Natural killer cell (primary cell): ENCODE measurements around the gene LGI2. TPM values are rescaled to one million over a fixed set of nuclear protein-coding genes. Genes with fewer than 3 reads are reported as not detected.

Experiments used
- ATAC-seq, 3 donors: fragments of 150-1000 bp in 2 of 3; fragments of 200-7000 bp in 1 of 3; cut with Tn5 transposase; 1 replicate in 1 of 3; 2 replicates in 2 of 3; pipeline ENCODE4 v1.10.0; 2021; ENCODE audit warnings: mild to moderate bottlenecking in 2 of 3, moderate library complexity in 2 of 3
- DNase-seq, 2 donors: peaks; one replicate each; pipeline versions ENCODE4 v3.0.0 to v3.0.0-alpha.2; 2013 to 2021; ENCODE audit warnings: mixed read lengths in 1 of 2
- H3K27ac ChIP-seq: one replicate; pipeline ENCODE4 v1.5.1; 2013; ENCODE audit warnings: mild to moderate bottlenecking, low read length
- H3K27me3 ChIP-seq: one replicate; pipeline ENCODE4 v1.6.1; 2013; ENCODE audit warnings: low read length; ENCODE audit not compliant: control insufficient read depth, insufficient read depth
- H3K36me3 ChIP-seq: one replicate; pipeline ENCODE4 v1.6.1; 2013; ENCODE audit warnings: low read length; ENCODE audit not compliant: control insufficient read depth, insufficient read depth
- H3K4me1 ChIP-seq: one replicate; pipeline ENCODE4 v1.6.1; 2013; ENCODE audit warnings: low read length; ENCODE audit not compliant: control insufficient read depth, insufficient read depth
- H3K4me3 ChIP-seq: one replicate; pipeline ENCODE4 v1.5.1; 2013; ENCODE audit warnings: low read length
- H3K9me3 ChIP-seq: one replicate; pipeline ENCODE4 v1.6.1; 2013; ENCODE audit warnings: low read length; ENCODE audit not compliant: control insufficient read depth, insufficient read depth
- H3K27ac Mint-ChIP-seq, 2 donors: one replicate each; pipeline ENCODE4 v1.8.0; 2022; ENCODE audit warnings: mild to moderate bottlenecking in 2 of 2, mixed read lengths in 2 of 2, moderate library complexity in 1 of 2
- H3K27me3 Mint-ChIP-seq, 2 donors: one replicate each; pipeline ENCODE4 v1.8.0; 2022; ENCODE audit warnings: low read depth in 2 of 2, mixed read lengths in 2 of 2
- H3K36me3 Mint-ChIP-seq: one replicate; pipeline ENCODE4 v1.8.0; 2022; ENCODE audit warnings: mixed read lengths
- H3K4me1 Mint-ChIP-seq, 2 donors: one replicate each; pipeline ENCODE4 v1.8.0; 2022; ENCODE audit warnings: mixed read lengths in 2 of 2
- H3K4me3 Mint-ChIP-seq: one replicate; pipeline ENCODE4 v1.8.0; 2022; ENCODE audit warnings: mild to moderate bottlenecking, moderate library complexity, mixed read lengths
- H3K9me3 Mint-ChIP-seq, 2 donors: one replicate each; pipeline ENCODE4 v1.8.0; 2022; ENCODE audit warnings: mixed read lengths in 2 of 2
- WGBS: methylation state at CpG from one replicate; pipeline ENCODE4 v1.1.7; 2013; ENCODE audit warnings: missing lambda C conversion rate; ENCODE audit not compliant: insufficient coverage; 5-methylcytosine and 5-hydroxymethylcytosine counted together
- intact Hi-C: fragments of 100-400 bp; cut with micrococcal nuclease; formaldehyde crosslinking; loops from one replicate; pipeline ENCODE4 v1.14.2; 2022
- total RNA-seq, 4 donors: library from RNA; stranded (reverse); fragments of 120-200 nt in 1 of 4; gene quantifications; one replicate each; pipeline versions ENCODE4 v1.2.3 to v1.2.4, GENCODE V29; 2013 to 2022
- TF ChIP-seq, protein P1 (sequence below): fragments of 200-600 bp; IDR thresholded peaks from one replicate; pipeline ENCODE4 v1.8.0; 2022; ENCODE audit warnings: antibody characterized with exemption

The LGI2 gene, protein sequence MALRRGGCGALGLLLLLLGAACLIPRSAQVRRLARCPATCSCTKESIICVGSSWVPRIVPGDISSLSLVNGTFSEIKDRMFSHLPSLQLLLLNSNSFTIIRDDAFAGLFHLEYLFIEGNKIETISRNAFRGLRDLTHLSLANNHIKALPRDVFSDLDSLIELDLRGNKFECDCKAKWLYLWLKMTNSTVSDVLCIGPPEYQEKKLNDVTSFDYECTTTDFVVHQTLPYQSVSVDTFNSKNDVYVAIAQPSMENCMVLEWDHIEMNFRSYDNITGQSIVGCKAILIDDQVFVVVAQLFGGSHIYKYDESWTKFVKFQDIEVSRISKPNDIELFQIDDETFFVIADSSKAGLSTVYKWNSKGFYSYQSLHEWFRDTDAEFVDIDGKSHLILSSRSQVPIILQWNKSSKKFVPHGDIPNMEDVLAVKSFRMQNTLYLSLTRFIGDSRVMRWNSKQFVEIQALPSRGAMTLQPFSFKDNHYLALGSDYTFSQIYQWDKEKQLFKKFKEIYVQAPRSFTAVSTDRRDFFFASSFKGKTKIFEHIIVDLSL
- not detected for total RNA-seq
- not detected for total RNA-seq (2013)

DNA sequence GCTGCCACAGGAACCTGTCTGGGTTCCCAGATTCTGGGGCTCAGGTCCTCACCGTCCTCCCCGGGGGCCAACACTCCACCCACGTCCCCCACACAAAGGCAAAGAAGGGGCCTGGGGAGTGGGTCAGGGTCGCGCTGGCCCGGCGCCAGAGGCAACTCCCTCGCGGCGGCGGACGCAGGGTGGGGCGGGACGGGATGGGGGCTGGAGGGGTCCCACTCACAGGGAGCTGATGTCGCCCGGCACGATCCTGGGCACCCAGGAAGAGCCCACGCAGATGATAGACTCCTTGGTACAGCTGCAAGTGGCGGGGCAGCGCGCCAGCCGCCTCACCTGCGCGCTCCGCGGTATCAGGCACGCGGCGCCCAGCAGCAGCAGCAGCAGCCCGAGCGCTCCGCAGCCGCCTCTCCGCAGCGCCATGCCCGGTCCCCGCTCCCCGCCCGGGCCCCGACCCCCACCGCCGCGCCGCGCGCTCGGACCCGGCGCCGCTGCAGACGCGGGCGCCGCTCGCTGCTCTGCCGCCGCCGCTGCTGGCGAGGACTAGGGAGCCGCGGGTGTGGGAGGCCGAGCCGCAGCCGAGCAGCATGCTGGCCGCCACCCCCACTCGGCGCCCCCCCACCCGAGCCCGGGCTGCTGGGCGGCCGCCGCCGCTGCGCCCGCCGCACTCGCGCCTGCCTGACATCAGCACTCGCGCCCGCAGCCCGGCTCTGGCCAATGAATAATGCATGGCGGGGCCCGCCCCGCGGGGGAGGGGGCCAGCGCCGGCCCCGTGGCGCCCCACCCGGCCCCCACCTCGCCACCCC is at the start of gene LGI2:
Gene LGI2 (minus strand): TSS at position 670 of the 800 bp plus-strand sequence. CDS start 253 bp downstream, at position 417.
- Histone ChIP-seq H3K36me3 (no peaks in the 10 kb centered on the region), H3K4me3 (no peak within 1 kb of the TSS), H3K27ac (no peak within 1 kb of the TSS), H3K9me3 (no peaks in the 10 kb centered on the region), H3K27me3 (peaks cover 18% of the 10 kb centered on the region), H3K4me1 (peaks cover 7% of the 10 kb centered on the region)
- peaks cover 0 to 2% of the 10 kb centered on the region in 2 donors for H3K9me3 Mint-ChIP-seq
- H3K36me3 Mint-ChIP-seq = no peaks in the 10 kb centered on the region
- TF ChIP-seq, protein P1, sequence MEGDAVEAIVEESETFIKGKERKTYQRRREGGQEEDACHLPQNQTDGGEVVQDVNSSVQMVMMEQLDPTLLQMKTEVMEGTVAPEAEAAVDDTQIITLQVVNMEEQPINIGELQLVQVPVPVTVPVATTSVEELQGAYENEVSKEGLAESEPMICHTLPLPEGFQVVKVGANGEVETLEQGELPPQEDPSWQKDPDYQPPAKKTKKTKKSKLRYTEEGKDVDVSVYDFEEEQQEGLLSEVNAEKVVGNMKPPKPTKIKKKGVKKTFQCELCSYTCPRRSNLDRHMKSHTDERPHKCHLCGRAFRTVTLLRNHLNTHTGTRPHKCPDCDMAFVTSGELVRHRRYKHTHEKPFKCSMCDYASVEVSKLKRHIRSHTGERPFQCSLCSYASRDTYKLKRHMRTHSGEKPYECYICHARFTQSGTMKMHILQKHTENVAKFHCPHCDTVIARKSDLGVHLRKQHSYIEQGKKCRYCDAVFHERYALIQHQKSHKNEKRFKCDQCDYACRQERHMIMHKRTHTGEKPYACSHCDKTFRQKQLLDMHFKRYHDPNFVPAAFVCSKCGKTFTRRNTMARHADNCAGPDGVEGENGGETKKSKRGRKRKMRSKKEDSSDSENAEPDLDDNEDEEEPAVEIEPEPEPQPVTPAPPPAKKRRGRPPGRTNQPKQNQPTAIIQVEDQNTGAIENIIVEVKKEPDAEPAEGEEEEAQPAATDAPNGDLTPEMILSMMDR = no peak
- no peak within 1 kb of the TSS for H3K4me3 Mint-ChIP-seq
- 3% methylated on average over 92 of the region's 92 CpGs for WGBS
- intact Hi-C loops = no loop called here
- no peak for DNase-seq
- peaks cover 50 to 73% of the 10 kb centered on the region in 2 donors for H3K27me3 Mint-ChIP-seq
- peaks cover 0 to 5% of the 10 kb centered on the region in 2 donors for H3K4me1 Mint-ChIP-seq
- no peak within 1 kb of the TSS for H3K27ac Mint-ChIP-seq
- peak; percentile 24 to 79 (median 34) for ATAC-seq

DNA sequence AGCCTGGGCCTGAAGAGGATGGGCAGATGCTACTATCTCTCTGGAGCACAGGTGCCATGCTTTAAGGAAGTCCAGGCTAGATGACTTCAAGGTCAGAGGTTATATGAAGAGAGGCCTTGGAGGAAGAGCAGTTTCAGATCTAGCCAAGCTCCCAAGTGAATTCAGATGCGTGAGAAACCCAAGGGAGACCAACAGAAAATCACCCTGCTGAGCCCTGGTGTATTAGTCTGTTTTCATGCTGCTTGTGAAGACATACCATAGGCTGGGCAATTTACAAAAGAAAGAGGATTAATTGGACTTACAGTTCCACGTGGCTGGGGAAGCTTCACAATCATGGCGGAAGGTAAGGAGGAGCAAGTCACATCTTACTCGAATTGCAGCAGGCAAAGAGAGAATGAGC is 47.8 kb upstream of the LGI2 start:
- no peaks in the 10 kb centered on the region for H3K4me1 Mint-ChIP-seq
- peaks cover 10 to 23% of the 10 kb centered on the region in 2 donors for H3K27me3 Mint-ChIP-seq
- Histone ChIP-seq H3K27ac (no peak overlapping the region), H3K4me3 (no peak overlapping the region), H3K36me3 (no peaks in the 10 kb centered on the region), H3K27me3 (no peaks in the 10 kb centered on the region), H3K9me3 (no peaks in the 10 kb centered on the region), H3K4me1 (no peaks in the 10 kb centered on the region)
- H3K27ac Mint-ChIP-seq = no peak overlapping the region
- WGBS = 75% methylated on average over 4 of the region's 4 CpGs
- no peak for ATAC-seq
- TF ChIP-seq, protein P1 = no peak
- DNase-seq = no peak
- no peaks in the 10 kb centered on the region for H3K9me3 Mint-ChIP-seq
- no peaks in the 10 kb centered on the region for H3K36me3 Mint-ChIP-seq
- H3K4me3 Mint-ChIP-seq = no peak overlapping the region
- intact Hi-C loops = no loop called here

DNA sequence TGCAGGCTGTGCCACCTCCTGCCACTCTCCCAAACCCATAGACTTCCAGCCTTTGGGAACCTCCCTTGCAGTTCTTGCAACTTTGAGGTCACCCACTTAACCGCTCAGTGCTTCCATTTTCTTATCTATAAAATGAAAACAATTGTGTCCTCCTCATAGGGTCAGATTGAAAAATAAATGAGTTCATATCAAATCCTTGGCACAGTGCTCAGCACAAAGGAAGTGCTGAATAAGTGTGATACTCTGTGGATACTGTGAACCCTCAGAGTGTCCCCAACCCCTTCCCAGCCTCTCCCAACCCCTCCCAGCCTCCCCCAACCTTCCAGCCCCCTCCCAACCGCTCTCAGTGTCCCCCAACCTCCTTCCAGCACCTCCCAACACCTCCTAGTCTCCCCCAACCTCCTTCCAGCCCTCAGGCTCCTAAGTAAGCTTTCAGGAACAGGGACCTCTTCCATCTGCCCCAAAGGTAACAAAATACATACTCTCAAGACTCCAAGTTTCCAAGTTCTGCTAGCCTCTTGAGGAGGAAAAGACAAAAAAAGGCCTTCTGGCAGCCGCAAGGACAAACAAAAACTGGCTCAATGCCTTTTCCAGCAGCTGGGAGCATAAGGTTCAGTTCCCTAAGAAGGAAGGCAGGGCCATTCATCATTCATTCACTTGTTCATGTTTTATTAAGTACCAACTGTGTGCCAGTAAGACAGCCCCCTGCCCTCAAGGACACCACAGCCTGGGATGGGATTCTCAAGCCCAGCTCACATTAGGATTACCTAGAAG is 46.1 kb upstream of the LGI2 start:
- Mint-ChIP-seq H3K9me3 (no peaks in the 10 kb centered on the region), H3K27ac (no peak overlapping the region), H3K4me3 (no peak overlapping the region), H3K36me3 (no peaks in the 10 kb centered on the region), H3K27me3 (peaks cover 10 to 24% of the 10 kb centered on the region in 2 donors), H3K4me1 (no peaks in the 10 kb centered on the region)
- no peak overlapping the region for H3K27ac ChIP-seq
- H3K36me3 ChIP-seq = no peaks in the 10 kb centered on the region
- WGBS = 75% methylated on average over 3 of the region's 3 CpGs
- ATAC-seq (no peak), DNase-seq (no peak)
- no peaks in the 10 kb centered on the region for H3K9me3 ChIP-seq
- intact Hi-C loops = no loop called here
- no peak overlapping the region for H3K4me3 ChIP-seq
- H3K27me3 ChIP-seq = no peaks in the 10 kb centered on the region
- TF ChIP-seq, protein P1 = no peak
- no peaks in the 10 kb centered on the region for H3K4me1 ChIP-seq
